SH-SY5Y (cell line): ENCODE data around the gene TJP2.

Source experiments
- GATA2 ChIP-seq: IDR thresholded peaks from 2 replicates; pipeline ENCODE4 v1.6.1; 2011; ENCODE audit warnings: mild to moderate bottlenecking, low read depth, low read length
- GATA3 ChIP-seq: IDR thresholded peaks from 2 replicates; pipeline ENCODE4 v1.6.1; 2011; ENCODE audit warnings: low read depth, mild to moderate bottlenecking, low read length, moderate library complexity

Gene TJP2

GRCh38 chr9:69173891-69174615 is at the start of gene TJP2:
Gene TJP2, plus strand, starts transcription at chr9:69174277. Its CDS starts 96 bp downstream, at chr9:69174373.
- no peak for TF ChIP-seq GATA3

- no peak for TF ChIP-seq GATA3
- TF ChIP-seq GATA2: no peak
These were observed 43.3 kb upstream of the TJP2 start for GRCh38 chr9:69130456-69131441.

- TF ChIP-seq GATA2 (no peak), GATA3 (no peak)
These were observed 42.4 kb upstream of the TJP2 start for GRCh38 chr9:69131682-69132081.

- TF ChIP-seq GATA2 (no peak), GATA3 (no peak)
These were observed 41.7 kb upstream of the TJP2 start for GRCh38 chr9:69132361-69132760.

- TF ChIP-seq GATA2: no peak
- no peak for TF ChIP-seq GATA3
These were observed 39.7 kb upstream of the TJP2 start for GRCh38 chr9:69134412-69134811.

GRCh38 chr9:69136185-69136584 is 37.9 kb upstream of the TJP2 start:
- TF ChIP-seq GATA3 (no peak), GATA2 (no peak)

GRCh38 chr9:69136779-69137178 is 37.3 kb upstream of the TJP2 start:
- TF ChIP-seq GATA2 (no peak), GATA3 (no peak)

- TF ChIP-seq GATA3 (no peak), GATA2 (no peak)
These were observed 36.8 kb upstream of the TJP2 start for GRCh38 chr9:69137311-69137710.

- TF ChIP-seq GATA2: no peak
- TF ChIP-seq GATA3: no peak
These were observed 34.5 kb upstream of the TJP2 start for GRCh38 chr9:69139596-69139995.

GRCh38 chr9:69140123-69140735 is 33.8 kb upstream of the TJP2 start:
- TF ChIP-seq GATA2 (no peak), GATA3 (no peak)

GRCh38 chr9:69141851-69142250 is 32.2 kb upstream of the TJP2 start:
- TF ChIP-seq GATA3 (no peak), GATA2 (no peak)

- TF ChIP-seq GATA3: no peak
- no peak for TF ChIP-seq GATA2
These were observed 30.8 kb upstream of the TJP2 start for GRCh38 chr9:69143291-69143690.

GRCh38 chr9:69145144-69145715 is 28.8 kb upstream of the TJP2 start:
- TF ChIP-seq GATA3: no peak
- no peak for TF ChIP-seq GATA2
